Karpas-422 (cell line): Measurements from ENCODE around the gene AANAT. TPM values are rescaled to one million over a fixed set of nuclear protein-coding genes. Genes with fewer than 3 reads are reported as not detected.

Experiments
- DNase-seq: peaks from one replicate; pipeline ENCODE4 v3.0.0-alpha.2; 2015
- H2AFZ ChIP-seq: fragments of 200-600 bp; sonication (generic); 2 replicates; pipeline ENCODE4 v1.6.1; 2014; ENCODE audit warnings: antibody characterized with exemption, low read length, mixed read lengths
- H3K27ac ChIP-seq: fragments of 200-600 bp; sonication (generic); 2 replicates; pipeline ENCODE4 v1.5.1; 2014; ENCODE audit warnings: mild to moderate bottlenecking, low read length, moderate library complexity
- H3K27me3 ChIP-seq: fragments of 200-600 bp; sonication (generic); 2 replicates; pipeline ENCODE4 v1.6.1; 2014; ENCODE audit warnings: low read length, mixed read lengths
- H3K36me3 ChIP-seq: fragments of 200-600 bp; sonication (generic); 2 replicates; pipeline ENCODE4 v1.6.1; 2014; ENCODE audit warnings: low read length, mixed read lengths; ENCODE audit not compliant: insufficient read depth
- H3K4me1 ChIP-seq: fragments of 200-600 bp; sonication (generic); 2 replicates; pipeline ENCODE4 v1.6.1; 2014; ENCODE audit warnings: mild to moderate bottlenecking, low read length, mixed read lengths
- H3K4me2 ChIP-seq: fragments of 200-600 bp; sonication (generic); 2 replicates; pipeline ENCODE4 v1.6.1; 2014; ENCODE audit warnings: low read length, low read depth, mild to moderate bottlenecking; ENCODE audit not compliant: poor library complexity, severe bottlenecking
- H3K4me3 ChIP-seq: fragments of 200-600 bp; sonication (generic); 2 replicates; pipeline ENCODE4 v1.5.1; 2014; ENCODE audit warnings: mild to moderate bottlenecking, antibody characterized with exemption, low read length, mixed read lengths
- H3K79me2 ChIP-seq: fragments of 200-600 bp; sonication (generic); 2 replicates; pipeline ENCODE4 v1.6.1; 2014; ENCODE audit warnings: mild to moderate bottlenecking, low read length, mixed read lengths
- H3K9ac ChIP-seq: fragments of 200-600 bp; sonication (generic); 2 replicates; pipeline ENCODE4 v1.6.0; 2014; ENCODE audit warnings: low read length
- H3K9me2 ChIP-seq: fragments of 200-600 bp; sonication (generic), shearing (Covaris generic); replicated peaks from 2 replicates; pipeline ENCODE4 v1.6.0; 2014; ENCODE audit warnings: mild to moderate bottlenecking, low read length, moderate library complexity; ENCODE audit not compliant: insufficient read depth
- H3K9me3 ChIP-seq: fragments of 300-700, 200-600 bp; sonication (generic); 2 replicates; pipeline ENCODE4 v1.6.1; 2014; ENCODE audit warnings: low read length, mixed read lengths
- H4K20me1 ChIP-seq: fragments of 200-600 bp; sonication (generic); 2 replicates; pipeline ENCODE4 v1.6.1; 2014; ENCODE audit warnings: mild to moderate bottlenecking, antibody characterized with exemption, low read length, low read depth; ENCODE audit not compliant: insufficient read depth
- total RNA-seq: library from RNA; depleted of rRNA; stranded (reverse); fragments of >200 nt; shearing (Covaris generic); gene quantifications from 2 replicates; pipeline ENCODE4 v1.2.3, GENCODE V29; 2014; ENCODE audit warnings: low replicate concordance

AANAT gene
- total RNA-seq, 1 experiment from 2014 or later = not detected

DNA sequence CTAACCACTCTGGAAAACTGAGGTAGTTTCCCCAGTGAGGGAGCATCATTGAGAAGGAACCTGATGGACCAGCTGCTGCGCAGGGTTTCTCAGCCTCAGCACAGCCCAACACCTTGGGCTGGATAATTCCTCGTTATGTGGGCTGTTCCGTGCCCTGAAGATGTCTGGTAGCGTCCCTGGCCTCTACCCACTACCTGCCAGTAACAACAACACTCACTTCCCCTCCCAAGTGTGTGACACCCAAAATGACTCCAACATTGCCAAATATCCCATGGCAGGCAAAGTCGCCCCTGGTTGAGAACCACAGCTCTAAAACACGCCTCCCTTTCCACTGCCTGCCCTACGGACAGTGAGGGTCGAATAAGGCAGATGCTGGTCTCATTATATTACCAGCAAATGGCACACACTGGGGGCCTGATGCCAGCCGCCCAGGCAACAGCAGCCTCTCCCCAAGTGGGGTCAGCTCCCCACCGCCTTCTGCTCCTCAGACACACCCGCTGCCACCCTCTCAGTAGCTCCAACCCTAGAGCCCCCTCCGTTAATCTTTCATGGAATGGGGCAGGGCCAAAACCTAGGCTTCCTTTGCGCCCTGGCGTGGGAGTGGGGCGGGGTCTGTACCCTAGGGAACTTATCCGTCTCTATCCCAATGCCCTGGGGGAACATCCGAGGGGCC, 32.8 kb downstream of the AANAT start:
- Histone ChIP-seq H3K36me3 (no peaks in the 10 kb centered on the region), H3K4me3 (peak overlapping the region; percentile 68), H3K9ac (peak overlapping the region; percentile 60), H3K4me1 (peaks cover 24% of the 10 kb centered on the region), H3K4me2 (peak overlapping the region; percentile 81), H3K79me2 (no peaks in the 10 kb centered on the region), H3K27me3 (no peaks in the 10 kb centered on the region), H4K20me1 (peaks cover 10% of the 10 kb centered on the region; the same call in 1 of the 2 replicates), H3K9me3 (no peaks in the 10 kb centered on the region), H2AFZ (no peak overlapping the region), H3K9me2 (no peaks in the 10 kb centered on the region), H3K27ac (no peak overlapping the region)
- no peak for DNase-seq

- Histone ChIP-seq H3K27ac (no peak overlapping the region), H3K9ac (peak overlapping the region; percentile 60), H3K4me3 (peak overlapping the region; percentile 68), H3K9me3 (no peaks in the 10 kb centered on the region), H3K4me1 (peaks cover 24% of the 10 kb centered on the region), H4K20me1 (peaks cover 7% of the 10 kb centered on the region; the same call in 1 of the 2 replicates), H3K4me2 (peak overlapping the region; percentile 81), H3K79me2 (no peaks in the 10 kb centered on the region), H3K9me2 (no peaks in the 10 kb centered on the region), H2AFZ (peak overlapping the region; percentile 86; the same call in 1 of the 2 replicates), H3K36me3 (no peaks in the 10 kb centered on the region), H3K27me3 (no peaks in the 10 kb centered on the region)
- no peak for DNase-seq
Observed at GRCh38 chr17:76500747-76501017, 33.3 kb downstream of the AANAT start.

- Histone ChIP-seq H3K9ac (peak within 1 kb of the TSS; percentile 60), H2AFZ (peak within 1 kb of the TSS; percentile 86; the same call in 1 of the 2 replicates), H3K27ac (no peak within 1 kb of the TSS), H3K79me2 (no peaks in the 10 kb centered on the region), H3K9me2 (no peaks in the 10 kb centered on the region), H3K4me3 (peak within 1 kb of the TSS; percentile 68), H4K20me1 (peaks cover 2% of the 10 kb centered on the region; the same call in 1 of the 2 replicates), H3K4me2 (peak within 1 kb of the TSS; percentile 81), H3K36me3 (no peaks in the 10 kb centered on the region), H3K4me1 (peaks cover 24% of the 10 kb centered on the region), H3K27me3 (no peaks in the 10 kb centered on the region), H3K9me3 (no peaks in the 10 kb centered on the region)
- peak; percentile 94 for DNase-seq
Observed at GRCh38 chr17:76501018-76501826, 33.8 kb downstream of the AANAT start, which contains the start of gene RHBDF2. Gene RHBDF2 (minus strand): TSS chr17:76501423. CDS start chr17:76481524, 19,899 bp downstream.

GRCh38 chr17:76501827-76502307, 34.5 kb downstream of the AANAT start:
- H3K27ac ChIP-seq = no peak overlapping the region
- H3K4me3 ChIP-seq = peak overlapping the region; percentile 68; the same call in 1 of the 2 replicates
- H3K9me2 ChIP-seq = no peaks in the 10 kb centered on the region
- DNase-seq = no peak
- H3K4me2 ChIP-seq = peak overlapping the region; percentile 81
- peaks cover 25% of the 10 kb centered on the region for H3K4me1 ChIP-seq
- H3K9me3 ChIP-seq = no peaks in the 10 kb centered on the region
- H2AFZ ChIP-seq = peak overlapping the region; percentile 28; the same call in 1 of the 2 replicates
- no peaks in the 10 kb centered on the region for H3K27me3 ChIP-seq
- 0 out of 2 replicates have a peak, but pooled peaks cover 2% of the 10 kb centered on the region for H4K20me1 ChIP-seq
- H3K79me2 ChIP-seq = no peaks in the 10 kb centered on the region
- H3K9ac ChIP-seq = peak overlapping the region; percentile 49
- H3K36me3 ChIP-seq = no peaks in the 10 kb centered on the region

DNA sequence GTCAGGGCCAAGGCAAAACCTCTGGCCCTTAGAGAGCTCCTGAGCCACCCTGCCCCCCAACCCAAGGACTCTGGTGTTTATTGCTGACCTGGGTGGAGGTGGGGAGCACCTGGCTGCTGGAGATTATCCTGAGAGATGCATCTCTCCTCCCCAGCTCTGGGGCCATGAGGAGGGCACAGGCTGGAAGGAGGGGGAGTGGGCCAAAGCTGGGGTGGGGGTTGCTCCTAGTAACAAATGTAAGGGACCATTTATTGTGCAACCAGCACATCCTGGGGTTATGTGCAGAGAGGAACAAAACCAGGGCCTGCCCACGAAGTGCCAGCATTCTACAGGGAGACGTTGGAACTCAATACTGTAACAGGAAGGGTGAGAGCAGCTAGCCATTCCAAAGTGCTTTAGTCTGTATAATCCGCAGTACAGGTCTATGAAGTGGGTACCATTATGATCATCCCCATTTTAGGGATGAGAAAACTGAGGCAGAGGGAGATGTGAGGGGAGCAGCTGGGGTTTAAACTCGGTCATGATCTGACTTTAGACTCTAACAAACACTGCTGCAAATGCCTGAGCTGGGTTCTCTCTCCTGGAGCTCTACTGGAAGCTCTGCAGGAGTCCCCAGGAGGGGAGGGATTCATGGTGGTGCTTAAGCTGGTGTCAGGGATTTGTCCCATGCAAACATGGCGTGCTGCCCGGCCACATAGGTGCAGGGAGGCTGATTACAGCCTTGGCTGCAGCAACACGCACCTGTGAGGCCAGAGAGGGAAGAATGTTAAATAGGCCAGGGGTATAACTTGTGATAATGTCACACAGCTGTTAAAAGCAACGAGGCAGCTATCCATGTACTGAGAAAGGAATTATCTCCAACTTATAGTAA, 35.2 kb downstream of the AANAT start:
- no peak overlapping the region for H2AFZ ChIP-seq
- no peak overlapping the region for H3K4me3 ChIP-seq
- H3K27ac ChIP-seq = no peak overlapping the region
- H3K79me2 ChIP-seq = no peaks in the 10 kb centered on the region
- no peak overlapping the region for H3K9ac ChIP-seq
- DNase-seq = no peak
- no peaks in the 10 kb centered on the region for H3K9me2 ChIP-seq
- no peaks in the 10 kb centered on the region for H3K27me3 ChIP-seq
- peaks cover 28% of the 10 kb centered on the region for H3K4me1 ChIP-seq
- H3K4me2 ChIP-seq = no peak overlapping the region
- 0 out of 2 replicates have a peak, but pooled peaks cover 2% of the 10 kb centered on the region for H4K20me1 ChIP-seq
- no peaks in the 10 kb centered on the region for H3K36me3 ChIP-seq
- H3K9me3 ChIP-seq = no peaks in the 10 kb centered on the region

DNA sequence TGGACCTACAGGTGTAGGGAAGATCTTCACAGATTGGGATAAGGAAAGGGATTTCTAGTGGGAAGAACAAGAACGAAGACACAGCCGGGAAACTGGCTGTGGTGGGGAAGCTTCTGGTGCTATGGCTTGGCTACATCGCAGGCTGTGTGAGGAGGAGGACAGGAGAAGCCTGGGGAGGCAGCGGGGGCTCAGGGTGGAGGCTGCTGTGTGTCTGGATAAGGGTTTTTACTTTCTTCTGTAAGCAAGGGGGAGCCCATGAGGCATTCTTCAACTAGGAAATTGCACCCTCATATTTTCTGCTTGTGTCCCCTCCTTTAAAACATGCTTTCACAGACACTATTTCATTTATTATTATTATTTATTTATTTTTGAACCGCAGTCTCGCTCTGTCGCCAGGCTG, 36.7 kb downstream of the AANAT start:
- DNase-seq = peak; percentile 75

GRCh38 chr17:76506408-76507345, 39.3 kb downstream of the AANAT start:
- H3K27ac ChIP-seq = no peak overlapping the region
- H4K20me1 ChIP-seq = no peaks in the 10 kb centered on the region
- H2AFZ ChIP-seq = no peak overlapping the region
- no peak overlapping the region for H3K4me3 ChIP-seq
- no peaks in the 10 kb centered on the region for H3K9me3 ChIP-seq
- peak; percentile 93 for DNase-seq
- no peak overlapping the region for H3K4me2 ChIP-seq
- H3K27me3 ChIP-seq = no peaks in the 10 kb centered on the region
- no peaks in the 10 kb centered on the region for H3K79me2 ChIP-seq
- peaks cover 7% of the 10 kb centered on the region for H3K4me1 ChIP-seq
- H3K9ac ChIP-seq = no peak overlapping the region
- no peaks in the 10 kb centered on the region for H3K36me3 ChIP-seq
- H3K9me2 ChIP-seq = no peaks in the 10 kb centered on the region

More for the DNA sequence above, 36.7 kb downstream of the AANAT start:
- no peak overlapping the region for H3K4me2 ChIP-seq
- H3K27ac ChIP-seq = no peak overlapping the region
- H3K4me3 ChIP-seq = no peak overlapping the region
- no peaks in the 10 kb centered on the region for H3K27me3 ChIP-seq
- H2AFZ ChIP-seq = no peak overlapping the region
- H3K9me2 ChIP-seq = no peaks in the 10 kb centered on the region
- H4K20me1 ChIP-seq = 0 out of 2 replicates have a peak, but pooled peaks cover under 1% of the 10 kb centered on the region
- no peaks in the 10 kb centered on the region for H3K9me3 ChIP-seq
- no peaks in the 10 kb centered on the region for H3K79me2 ChIP-seq
- no peaks in the 10 kb centered on the region for H3K36me3 ChIP-seq
- H3K9ac ChIP-seq = no peak overlapping the region
- H3K4me1 ChIP-seq = peaks cover 25% of the 10 kb centered on the region
